Left ventricle myocardium superior (tissue), 1 donor: ENCODE measurements around the gene KRT2. TPM values are rescaled to one million over a fixed set of nuclear protein-coding genes. Genes with fewer than 3 reads are reported as not detected.
"Not testable (repeated sequence)": the region's sequence is repeated elsewhere in the genome, so short reads cannot be mapped to it uniquely, and the experiment has no call there.

ENCODE experiments used
- ATAC-seq: fragments of 200-7000 bp; cut with Tn5 transposase; one replicate; pipeline ENCODE4 v1.9.1; 2020; ENCODE audit warnings: mild to moderate bottlenecking, moderate library complexity
- DNase-seq: peaks from one replicate; pipeline ENCODE4 v3.0.0-alpha.2; 2020
- intact Hi-C: fragments of 100-400 bp; cut with micrococcal nuclease; formaldehyde crosslinking; loops from one replicate; pipeline ENCODE4 v1.11.0; 2022
- total RNA-seq: library from RNA; stranded (reverse); fragmentation: NEBNext Ultra II Directional; extraction: Animal tissue kit (Norgen Biotek cat#: 25700); gene quantifications from one replicate; pipeline ENCODE4 v1.2.1, GENCODE V29; 2021
- donor health status: DM: no; HTN: yes; CAD: no; lungs with severe emphysema.

The KRT2 gene
- total RNA-seq, 1 donor from 2014 or later: not detected

- intact Hi-C loops: no loop called here
- ATAC-seq (no peak), DNase-seq (no peak)
Measured at GRCh38 chr12:52670961-52671360, 18.9 kb upstream of the KRT2 start.

- DNase-seq (no peak), ATAC-seq (no peak)
- intact Hi-C loops: no loop called here
Measured at GRCh38 chr12:52670506-52670905, 18.5 kb upstream of the KRT2 start.

- DNase-seq, intact Hi-C loops, ATAC-seq: not testable (repeated sequence)
Measured at GRCh38 chr12:52669941-52670340, 17.9 kb upstream of the KRT2 start.

GRCh38 chr12:52669426-52669825, 17.4 kb upstream of the KRT2 start:
- DNase-seq (no peak), ATAC-seq (no peak)
- intact Hi-C loops: no loop called here

- ATAC-seq (no peak), DNase-seq (no peak)
- intact Hi-C loops: no loop called here
Measured at GRCh38 chr12:52667931-52668330, 15.9 kb upstream of the KRT2 start.

- intact Hi-C loops: no loop called here
- ATAC-seq: no peak
- no peak for DNase-seq
Measured at GRCh38 chr12:52667509-52667908, 15.5 kb upstream of the KRT2 start.

GRCh38 chr12:52666471-52666870, 14.5 kb upstream of the KRT2 start:
- DNase-seq (no peak), ATAC-seq (no peak)
- intact Hi-C loops: no loop called here

GRCh38 chr12:52663420-52663819, 11.4 kb upstream of the KRT2 start:
- ATAC-seq: no peak
- intact Hi-C loops: no loop called here

GRCh38 chr12:52662918-52663229, 10.9 kb upstream of the KRT2 start:
- intact Hi-C loops: no loop called here
- no peak for ATAC-seq
- DNase-seq: no peak

More at GRCh38 chr12:52663420-52663819, 11.4 kb upstream of the KRT2 start:
- no peak for DNase-seq

- intact Hi-C loops: no loop called here
- ATAC-seq (peak; percentile 68), DNase-seq (no peak)
Measured at GRCh38 chr12:52662093-52662917, 10.3 kb upstream of the KRT2 start.

GRCh38 chr12:52661668-52662067, 9.7 kb upstream of the KRT2 start:
- no peak for DNase-seq
- ATAC-seq: no peak
- intact Hi-C loops: no loop called here

- DNase-seq: no peak
- ATAC-seq: no peak
- intact Hi-C loops: no loop called here
Measured at GRCh38 chr12:52660934-52661499, 9.0 kb upstream of the KRT2 start.

GRCh38 chr12:52659951-52660350, 7.9 kb upstream of the KRT2 start:
- DNase-seq: no peak
- intact Hi-C loops: no loop called here
- no peak for ATAC-seq

GRCh38 chr12:52659395-52659794, 7.4 kb upstream of the KRT2 start:
- DNase-seq: no peak
- intact Hi-C loops: no loop called here

GRCh38 chr12:52658196-52658595, 6.2 kb upstream of the KRT2 start:
- DNase-seq: no peak
- intact Hi-C loops: no loop called here
- ATAC-seq: no peak

More at GRCh38 chr12:52659395-52659794, 7.4 kb upstream of the KRT2 start:
- ATAC-seq: no peak

- no peak for DNase-seq
- peak; percentile 51 for ATAC-seq
- intact Hi-C loops: no loop called here
Measured at GRCh38 chr12:52657250-52657902, 5.4 kb upstream of the KRT2 start.

GRCh38 chr12:52656616-52657015, 4.6 kb upstream of the KRT2 start:
- ATAC-seq (peak; percentile 48), DNase-seq (no peak)
- intact Hi-C loops: no loop called here

- intact Hi-C loops: no loop called here
- peak; percentile 81 for ATAC-seq
- DNase-seq: peak; percentile 61
Measured at GRCh38 chr12:52655720-52656124, 3.7 kb upstream of the KRT2 start.

- intact Hi-C loops: no loop called here
- ATAC-seq: no peak
- DNase-seq: no peak
Measured at GRCh38 chr12:52655251-52655650, 3.2 kb upstream of the KRT2 start.

GRCh38 chr12:52650520-52651081, 1.4 kb downstream of the KRT2 start:
- intact Hi-C loops: no loop called here
- DNase-seq: no peak
- no peak for ATAC-seq
